CD4-positive, alpha-beta T cell treated with Interferon gamma for 1 hour (primary cell): ENCODE results near the gene RAB3IP.
A peak's percentile ranks its signal among the peaks of the same experiment; 100 is the strongest.

Source experiments
- DNase-seq: peaks from one replicate; pipeline ENCODE4 v3.0.0-alpha.2; 2020

Gene RAB3IP, protein sequence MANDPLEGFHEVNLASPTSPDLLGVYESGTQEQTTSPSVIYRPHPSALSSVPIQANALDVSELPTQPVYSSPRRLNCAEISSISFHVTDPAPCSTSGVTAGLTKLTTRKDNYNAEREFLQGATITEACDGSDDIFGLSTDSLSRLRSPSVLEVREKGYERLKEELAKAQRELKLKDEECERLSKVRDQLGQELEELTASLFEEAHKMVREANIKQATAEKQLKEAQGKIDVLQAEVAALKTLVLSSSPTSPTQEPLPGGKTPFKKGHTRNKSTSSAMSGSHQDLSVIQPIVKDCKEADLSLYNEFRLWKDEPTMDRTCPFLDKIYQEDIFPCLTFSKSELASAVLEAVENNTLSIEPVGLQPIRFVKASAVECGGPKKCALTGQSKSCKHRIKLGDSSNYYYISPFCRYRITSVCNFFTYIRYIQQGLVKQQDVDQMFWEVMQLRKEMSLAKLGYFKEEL

GRCh38 chr12:69738351-69739286, at the start of gene RAB3IP:
Gene RAB3IP (plus strand): TSS chr12:69738860. CDS start chr12:69755409, 16,549 bp downstream.
- DNase-seq = peak; percentile 90

DNA sequence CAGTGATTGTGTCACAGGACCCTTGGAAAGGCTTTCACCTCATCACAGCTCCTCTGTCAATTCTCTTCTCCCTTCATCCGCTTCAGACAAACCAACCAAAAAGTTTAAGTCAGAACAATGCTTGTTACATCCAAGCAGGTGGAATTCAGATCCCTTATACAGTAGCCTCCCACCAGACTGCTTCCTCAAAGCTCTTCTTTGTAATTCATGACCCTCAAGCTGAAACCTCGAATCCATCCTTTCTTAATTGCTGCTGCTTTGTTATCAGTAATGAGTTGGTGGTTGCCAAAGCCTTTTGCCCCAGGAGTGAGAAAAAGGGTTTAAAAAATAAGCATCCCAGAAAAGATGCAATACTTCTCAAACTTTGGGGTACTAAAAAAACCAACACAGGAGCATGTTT, 49.0 kb upstream of the RAB3IP start:
- no peak for DNase-seq

GRCh38 chr12:69694123-69694522, 44.5 kb upstream of the RAB3IP start:
- DNase-seq = no peak

GRCh38 chr12:69698054-69698453, 40.6 kb upstream of the RAB3IP start:
- DNase-seq = no peak

- no peak for DNase-seq
Observed at GRCh38 chr12:69698769-69699540, 39.7 kb upstream of the RAB3IP start, which contains the start of gene BEST3. Gene BEST3 (minus strand): TSS chr12:69699303. CDS start chr12:69697798, 1,505 bp downstream.

DNA sequence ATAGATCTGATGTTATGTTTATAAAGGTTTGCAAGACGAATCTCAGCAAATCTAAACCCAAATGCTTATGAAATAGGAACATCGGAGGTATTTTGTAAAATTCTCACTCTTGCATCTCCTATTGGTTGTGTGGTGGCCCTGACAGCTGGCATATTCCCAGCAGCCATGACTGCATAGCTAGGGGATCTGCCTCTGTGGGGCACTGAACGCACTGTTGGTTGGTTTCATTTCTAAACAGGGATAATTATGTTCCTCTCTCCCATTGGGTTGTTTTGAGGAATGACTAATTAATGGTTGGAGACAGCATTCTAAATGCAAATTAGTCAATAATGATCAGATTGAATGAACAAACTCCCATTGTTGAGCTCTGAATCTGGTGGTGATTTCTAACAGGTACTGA, 36.8 kb upstream of the RAB3IP start:
- DNase-seq = no peak

DNA sequence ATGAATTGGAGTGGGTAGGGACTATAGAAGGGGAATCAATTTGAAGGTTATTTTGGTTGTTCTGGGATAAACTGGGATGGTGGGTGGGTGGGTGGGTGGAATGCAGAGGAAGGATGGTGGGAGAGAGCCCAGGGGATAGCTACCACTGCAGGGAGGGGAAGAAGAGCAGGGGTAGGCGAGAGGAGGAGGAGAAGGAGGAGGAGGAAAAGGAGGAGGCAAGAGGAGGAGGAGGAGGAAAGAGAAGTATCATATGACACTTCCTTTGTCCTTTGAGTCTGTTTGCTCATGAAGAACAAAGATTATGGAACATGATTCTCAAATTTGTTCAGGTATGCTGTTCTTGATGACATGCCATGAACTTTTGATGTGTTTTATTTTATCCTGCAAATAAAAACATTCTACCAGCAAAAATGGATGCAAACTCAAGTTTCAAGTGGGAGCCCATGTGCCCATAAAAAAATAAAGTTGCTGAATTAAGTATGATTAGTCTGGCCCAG, 35.5 kb upstream of the RAB3IP start:
- DNase-seq = no peak

DNA sequence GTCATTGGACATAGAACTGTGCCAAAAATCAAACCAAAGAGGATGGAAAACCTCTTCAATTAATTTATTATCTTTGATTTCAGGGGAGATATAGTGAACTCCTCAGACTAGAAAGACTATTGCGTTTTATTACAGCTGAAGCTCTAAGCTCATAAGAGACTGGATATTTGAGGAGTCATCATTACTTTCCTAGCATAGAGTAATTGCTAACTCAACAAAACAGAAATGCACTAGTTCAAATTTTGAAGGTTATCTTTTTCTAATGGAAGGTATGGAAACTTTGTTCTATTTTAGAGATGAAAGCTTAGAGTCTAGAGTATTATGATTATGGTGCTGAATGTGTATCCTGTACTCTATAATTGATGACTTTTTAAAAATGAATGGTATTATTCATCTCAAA, 34.3 kb upstream of the RAB3IP start:
- no peak for DNase-seq

- DNase-seq = no peak
Observed at GRCh38 chr12:69708649-69709048, 30.0 kb upstream of the RAB3IP start.

DNA sequence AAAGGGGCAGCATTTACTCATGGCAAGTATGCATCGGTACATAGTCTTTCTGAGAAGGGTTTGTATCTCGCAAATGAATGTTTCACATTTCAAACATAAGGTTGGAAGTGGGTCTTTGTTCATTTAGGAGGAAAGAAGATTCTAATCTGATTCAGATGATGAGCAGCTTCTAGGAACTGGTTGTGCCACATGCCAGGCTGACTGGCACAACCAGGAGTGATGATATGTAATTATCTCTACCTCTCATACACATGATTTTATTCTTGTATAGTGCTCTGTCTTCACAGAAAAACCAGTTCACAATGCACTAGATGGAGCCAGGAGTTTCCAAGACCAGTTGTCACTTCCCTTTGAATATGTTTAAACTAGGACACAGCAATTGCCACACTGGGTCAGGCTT, 25.8 kb upstream of the RAB3IP start:
- no peak for DNase-seq

DNA sequence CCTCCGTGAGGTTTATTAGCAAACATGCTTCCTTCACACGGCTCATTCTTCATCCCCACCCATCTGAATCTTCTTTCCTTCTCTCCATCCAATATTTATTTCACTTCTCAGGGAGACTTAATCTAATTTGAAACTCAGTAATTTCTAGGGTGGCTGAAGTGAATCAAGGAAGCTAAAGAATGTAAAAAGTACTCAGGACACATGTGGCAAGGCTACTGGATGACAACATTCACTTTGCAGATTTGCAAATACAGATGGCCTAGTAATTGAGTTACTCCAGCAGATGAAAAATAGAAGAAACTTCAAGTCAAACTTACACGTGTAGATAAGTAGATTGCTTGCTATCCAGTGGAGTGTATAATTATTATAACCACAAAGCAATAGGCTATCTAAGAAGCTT, 24.1 kb upstream of the RAB3IP start:
- no peak for DNase-seq

DNA sequence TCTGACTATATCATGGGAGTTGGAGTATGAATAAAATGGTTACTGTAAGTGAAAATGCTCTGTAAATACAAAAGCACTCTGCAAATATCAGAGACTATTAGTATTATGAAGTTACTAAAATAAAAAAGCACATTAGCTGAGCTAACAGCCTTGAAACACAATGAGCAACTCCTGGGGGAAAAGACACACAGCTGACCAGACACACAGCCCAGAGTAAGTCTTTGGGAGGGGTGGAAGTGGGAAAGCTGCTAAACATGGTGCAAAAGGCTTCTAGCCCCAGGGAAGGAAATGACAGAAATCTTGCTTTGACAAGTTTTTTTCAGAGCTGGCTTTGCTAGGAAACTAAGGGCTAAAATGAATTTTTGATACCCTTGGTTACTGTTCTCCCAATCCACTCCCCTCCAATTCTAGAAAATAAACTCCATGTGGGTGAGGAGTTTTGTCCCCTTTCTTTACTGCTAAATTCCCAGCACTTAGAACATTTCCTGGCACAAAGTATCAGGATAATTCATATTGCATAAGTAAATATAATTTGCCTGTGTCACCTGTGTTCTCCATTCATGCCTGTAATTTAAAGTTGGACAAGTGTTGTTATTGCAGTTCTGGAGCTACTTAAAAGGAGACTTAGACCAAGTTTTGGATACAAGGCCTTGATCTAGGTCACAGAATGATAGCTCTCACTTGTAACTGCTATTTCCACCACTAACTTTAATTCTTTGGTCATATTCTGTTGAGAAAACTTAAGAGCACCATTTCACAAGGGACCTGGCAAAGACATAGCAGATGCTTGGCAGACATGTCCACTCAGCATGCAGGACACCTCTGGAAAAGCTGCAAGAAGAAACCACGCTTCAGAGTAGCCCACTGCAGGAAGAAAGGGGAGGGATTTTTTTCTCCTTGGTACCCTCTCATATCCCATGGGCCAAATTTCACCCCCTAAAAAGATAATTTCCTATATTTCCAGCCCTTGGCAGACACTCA, 19.0 kb upstream of the RAB3IP start:
- DNase-seq = no peak

GRCh38 chr12:69720750-69721149, 17.9 kb upstream of the RAB3IP start:
- DNase-seq = no peak

- no peak for DNase-seq
Observed at GRCh38 chr12:69726922-69727321, 11.7 kb upstream of the RAB3IP start.

- DNase-seq = no peak
Observed at GRCh38 chr12:69732088-69732487, 6.6 kb upstream of the RAB3IP start.

DNA sequence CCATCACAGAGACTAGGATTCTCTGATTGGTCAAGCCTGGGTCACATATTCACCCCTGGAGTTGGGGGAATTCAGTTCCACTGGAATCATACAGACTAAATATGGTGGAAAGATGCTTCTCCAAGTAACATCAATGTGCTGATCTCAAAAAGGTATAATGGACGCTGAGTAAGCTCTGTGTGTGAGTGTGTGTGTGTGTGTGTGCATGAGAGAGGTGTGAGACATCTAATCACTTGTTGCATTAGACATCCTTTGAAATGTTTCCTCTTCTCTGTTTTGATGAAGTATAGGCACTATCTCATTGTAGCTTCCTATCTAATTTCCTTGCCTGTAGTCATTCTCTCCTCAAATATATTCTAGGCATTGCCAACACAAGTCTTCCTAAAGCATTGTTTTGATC, 5.0 kb upstream of the RAB3IP start:
- no peak for DNase-seq

GRCh38 chr12:69739287-69740191, 879 bp downstream of the RAB3IP start:
- peak; percentile 59 for DNase-seq

DNA sequence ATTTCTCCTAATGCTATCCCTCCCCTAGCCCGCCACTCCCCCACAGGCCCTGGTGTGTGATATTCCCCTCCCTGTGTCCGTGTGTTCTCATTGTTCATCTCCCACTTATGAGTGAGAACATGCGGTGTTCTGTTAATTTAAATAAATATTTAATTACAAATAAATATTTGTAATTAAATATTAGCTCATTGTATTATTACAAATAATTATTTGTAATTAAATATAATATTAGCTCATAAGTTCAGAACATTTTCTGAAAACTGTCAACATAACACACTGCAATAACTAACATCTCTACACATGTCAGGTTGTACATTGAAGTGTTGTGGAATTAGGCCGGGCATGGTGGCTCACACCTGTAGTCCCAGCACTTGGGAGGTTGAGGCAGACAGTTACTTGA, 5.4 kb downstream of the RAB3IP start:
- DNase-seq = no peak

DNA sequence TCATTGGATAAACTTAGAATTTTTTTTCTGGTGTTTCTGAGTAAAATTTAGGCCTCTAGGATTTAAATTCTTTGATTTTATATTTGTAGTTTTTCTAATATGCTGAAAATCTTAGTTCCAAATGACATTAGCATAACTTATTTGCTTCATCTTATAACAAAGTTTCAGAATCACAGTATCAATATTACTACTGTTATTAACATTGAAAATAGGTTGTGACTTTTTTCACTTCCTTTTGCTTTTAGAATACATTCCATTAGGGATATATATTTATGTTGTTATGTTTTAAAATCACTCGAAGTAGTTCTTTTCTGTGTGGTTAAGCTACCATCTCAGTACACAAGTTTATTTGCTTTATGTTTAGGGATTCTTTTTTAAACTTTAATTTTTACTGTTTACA, 12.8 kb downstream of the RAB3IP start:
- no peak for DNase-seq

GRCh38 chr12:69755302-69755701, 16.6 kb downstream of the RAB3IP start:
- DNase-seq = no peak
